BLaER1 (cell line): ENCODE data around the gene SLTM.
"Not testable (repeated sequence)": the region's sequence is repeated elsewhere in the genome, so short reads cannot be mapped to it uniquely, and the experiment has no call there.

Source experiments
- H3K27ac ChIP-seq: shearing (Covaris generic); formaldehyde crosslinking; 2 replicates; pipeline ENCODE4 v1.8.1; 2022
- H3K27me3 ChIP-seq: shearing (Covaris generic); formaldehyde crosslinking; 2 replicates; pipeline ENCODE4 v1.8.1; 2022
- H3K36me3 ChIP-seq: shearing (Covaris generic); formaldehyde crosslinking; 2 replicates; pipeline ENCODE4 v1.8.1; 2022
- H3K4me1 ChIP-seq: shearing (Covaris generic); formaldehyde crosslinking; 2 replicates; pipeline ENCODE4 v1.8.1; 2022
- H3K4me2 ChIP-seq: shearing (Covaris generic); formaldehyde crosslinking; 2 replicates; pipeline ENCODE4 v1.8.1; 2022
- H3K4me3 ChIP-seq: shearing (Covaris generic); formaldehyde crosslinking; 2 replicates; pipeline ENCODE4 v1.8.1; 2022
- H3K9ac ChIP-seq: shearing (Covaris generic); formaldehyde crosslinking; 2 replicates; pipeline ENCODE4 v1.8.1; 2022
- H3K9me3 ChIP-seq: shearing (Covaris generic); formaldehyde crosslinking; 2 replicates; pipeline ENCODE4 v1.8.1; 2022
- H4K20me1 ChIP-seq: shearing (Covaris generic); formaldehyde crosslinking; 2 replicates; pipeline ENCODE4 v1.8.1; 2022
- Cebpa-rat ChIP-seq: shearing (Covaris generic); IDR thresholded peaks from 2 replicates; pipeline ENCODE4 v1.8.1; 2022

Gene SLTM

GRCh38 chr15:58958811-58959210 is 25.3 kb upstream of the SLTM start:
- Histone ChIP-seq H3K36me3 (no peaks in the 10 kb centered on the region), H3K4me2 (no peak overlapping the region), H3K4me3 (no peak overlapping the region), H3K27ac (no peak overlapping the region), H3K9ac (no peak overlapping the region), H3K4me1 (no peaks in the 10 kb centered on the region), H3K27me3 (no peaks in the 10 kb centered on the region), H4K20me1 (no peaks in the 10 kb centered on the region), H3K9me3 (no peaks in the 10 kb centered on the region)
- no peak for TF ChIP-seq Cebpa-rat

GRCh38 chr15:58957101-58957973 is 23.9 kb upstream of the SLTM start:
- H4K20me1 ChIP-seq = no peaks in the 10 kb centered on the region
- TF ChIP-seq Cebpa-rat = no peak
- no peak overlapping the region for H3K27ac ChIP-seq
- H3K9ac ChIP-seq = no peak overlapping the region
- H3K4me2 ChIP-seq = no peak overlapping the region
- H3K27me3 ChIP-seq = no peaks in the 10 kb centered on the region
- no peaks in the 10 kb centered on the region for H3K4me1 ChIP-seq
- no peaks in the 10 kb centered on the region for H3K36me3 ChIP-seq
- H3K4me3 ChIP-seq = no peak overlapping the region
- no peaks in the 10 kb centered on the region for H3K9me3 ChIP-seq

- H3K9me3 ChIP-seq = no peaks in the 10 kb centered on the region
- no peak overlapping the region for H3K4me3 ChIP-seq
- H3K4me2 ChIP-seq = no peak overlapping the region
- H4K20me1 ChIP-seq = no peaks in the 10 kb centered on the region
- no peaks in the 10 kb centered on the region for H3K4me1 ChIP-seq
- no peaks in the 10 kb centered on the region for H3K36me3 ChIP-seq
- no peaks in the 10 kb centered on the region for H3K27me3 ChIP-seq
- no peak for TF ChIP-seq Cebpa-rat
- no peak overlapping the region for H3K9ac ChIP-seq
- H3K27ac ChIP-seq = no peak overlapping the region
Observed at GRCh38 chr15:58952751-58953150, 19.3 kb upstream of the SLTM start.

GRCh38 chr15:58951388-58952007 is 18.0 kb upstream of the SLTM start:
- Histone ChIP-seq H3K27me3 (no peaks in the 10 kb centered on the region), H3K27ac (no peak overlapping the region), H3K36me3 (no peaks in the 10 kb centered on the region), H3K9ac (no peak overlapping the region), H4K20me1 (no peaks in the 10 kb centered on the region), H3K4me3 (no peak overlapping the region), H3K9me3 (no peaks in the 10 kb centered on the region), H3K4me1 (no peaks in the 10 kb centered on the region), H3K4me2 (no peak overlapping the region)
- no peak for TF ChIP-seq Cebpa-rat

GRCh38 chr15:58947179-58947578 is 13.7 kb upstream of the SLTM start:
- no peaks in the 10 kb centered on the region for H3K4me1 ChIP-seq
- H3K27ac ChIP-seq = no peak overlapping the region
- TF ChIP-seq Cebpa-rat = no peak
- no peak overlapping the region for H3K4me2 ChIP-seq
- H3K4me3 ChIP-seq = no peak overlapping the region
- H3K9me3 ChIP-seq = no peaks in the 10 kb centered on the region
- no peaks in the 10 kb centered on the region for H4K20me1 ChIP-seq
- H3K27me3 ChIP-seq = no peaks in the 10 kb centered on the region
- H3K9ac ChIP-seq = no peak overlapping the region
- H3K36me3 ChIP-seq = no peaks in the 10 kb centered on the region

- H3K36me3 ChIP-seq = peaks cover 10% of the 10 kb centered on the region
- peaks cover 27% of the 10 kb centered on the region for H3K4me1 ChIP-seq
- not testable (repeated sequence) for H3K27me3 ChIP-seq, H3K4me3 ChIP-seq, H3K9me3 ChIP-seq, H3K9ac ChIP-seq
- peak overlapping the region; percentile 100; the same call in 1 of the 2 replicates for H3K27ac ChIP-seq
- peaks cover 26% of the 10 kb centered on the region for H4K20me1 ChIP-seq
- H3K4me2 ChIP-seq = peak overlapping the region; percentile 84; the same call in 1 of the 2 replicates
Observed at GRCh38 chr15:58934974-58935373, 1.5 kb upstream of the SLTM start.

- Histone ChIP-seq H3K27ac (peak overlapping the region; percentile 100), H3K9me3 (no peaks in the 10 kb centered on the region), H3K4me3 (peak overlapping the region; percentile 98), H3K27me3 (no peaks in the 10 kb centered on the region), H3K4me2 (peak overlapping the region; percentile 84), H4K20me1 (peaks cover 30% of the 10 kb centered on the region), H3K36me3 (peaks cover 13% of the 10 kb centered on the region), H3K9ac (peak overlapping the region; percentile 100; the same call in 1 of the 2 replicates), H3K4me1 (peaks cover 28% of the 10 kb centered on the region)
- no peak for TF ChIP-seq Cebpa-rat
Observed at GRCh38 chr15:58934521-58934920, 1.0 kb upstream of the SLTM start.

- Histone ChIP-seq H3K36me3 (peaks cover 18% of the 10 kb centered on the region), H3K9ac (peak overlapping the region; percentile 100), H3K4me2 (peak overlapping the region; percentile 84), H3K4me3 (peak overlapping the region; percentile 98), H3K27ac (peak overlapping the region; percentile 100), H3K27me3 (no peaks in the 10 kb centered on the region), H3K4me1 (peaks cover 28% of the 10 kb centered on the region), H4K20me1 (peaks cover 35% of the 10 kb centered on the region), H3K9me3 (no peaks in the 10 kb centered on the region)
- no peak for TF ChIP-seq Cebpa-rat
Observed at GRCh38 chr15:58934114-58934447, 602 bp upstream of the SLTM start.

GRCh38 chr15:58932710-58933280 is 684 bp downstream of the SLTM start:
- peak overlapping the region; percentile 100 for H3K27ac ChIP-seq
- no peaks in the 10 kb centered on the region for H3K27me3 ChIP-seq
- peaks cover 44% of the 10 kb centered on the region for H4K20me1 ChIP-seq
- no peak for TF ChIP-seq Cebpa-rat
- no peaks in the 10 kb centered on the region for H3K9me3 ChIP-seq
- H3K9ac ChIP-seq = peak overlapping the region; percentile 100
- H3K4me3 ChIP-seq = peak overlapping the region; percentile 98
- H3K4me2 ChIP-seq = peak overlapping the region; percentile 95
- H3K36me3 ChIP-seq = peaks cover 30% of the 10 kb centered on the region
- H3K4me1 ChIP-seq = peaks cover 28% of the 10 kb centered on the region

GRCh38 chr15:58931987-58932588 is 1.4 kb downstream of the SLTM start:
- Histone ChIP-seq H3K4me1 (peaks cover 28% of the 10 kb centered on the region), H3K27me3 (no peaks in the 10 kb centered on the region), H3K27ac (peak overlapping the region; percentile 100), H3K4me3 (peak overlapping the region; percentile 98), H4K20me1 (peaks cover 51% of the 10 kb centered on the region), H3K9me3 (no peaks in the 10 kb centered on the region), H3K4me2 (peak overlapping the region; percentile 95), H3K36me3 (peaks cover 36% of the 10 kb centered on the region), H3K9ac (peak overlapping the region; percentile 100)
- no peak for TF ChIP-seq Cebpa-rat
